ENCODE results near the gene SOS2. TPM values are rescaled to one million over a fixed set of nuclear protein-coding genes. Genes with fewer than 3 reads are reported as not detected.

Gene SOS2
- total RNA-seq, 1 experiment from 2014 or later, result 9.4 TPM

DNA sequence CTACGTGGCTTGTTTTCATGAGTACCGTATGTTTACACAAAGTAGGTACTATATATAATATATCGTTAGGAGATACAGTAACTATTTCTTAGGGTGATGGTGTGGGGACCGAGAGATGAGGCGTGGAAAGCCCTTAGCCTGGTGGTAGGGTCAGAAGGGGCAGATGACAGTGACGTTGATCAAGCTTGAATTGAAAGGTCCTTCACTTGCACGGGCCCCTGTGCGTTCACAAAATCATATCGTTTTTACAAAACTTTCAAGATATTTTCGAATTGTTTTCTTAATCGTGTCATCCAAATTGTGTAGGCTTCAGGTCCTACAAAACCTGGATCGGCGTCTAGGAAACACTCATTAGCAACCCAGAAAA lies 881 bp upstream of the SOS2 start:
- Histone ChIP-seq H3K9ac (ENCODE audit: extremely low read depth, insufficient read length, low read length) (peak overlapping the region; percentile 54), H3T11ph (ENCODE audit: low read length) (no peak overlapping the region)

More for the DNA sequence above, 881 bp upstream of the SOS2 start:
- H3K23me2 ChIP-seq (ENCODE audit: insufficient read length, low read depth, low read length, poor library complexity, severe bottlenecking), result peaks cover 7% of the 10 kb centered on the region
- H3K27me3 ChIP-seq (ENCODE audit: insufficient read depth, low read length), result no peaks in the 10 kb centered on the region
- no peak overlapping the region for H4K91ac ChIP-seq (ENCODE audit: insufficient read length, low read depth, low read length)
- Mint-ChIP-seq H3K27ac (peak overlapping the region in 2 of 3 experiments; percentile 72 to 88; a peak in 4 of 7 replicates), H3K9me3 (peaks cover 5 to 10% of the 10 kb centered on the region in 2 experiments), H3K4me1 (peaks cover 18 to 22% of the 10 kb centered on the region in 2 experiments), H3K36me3 (ENCODE audit: insufficient read depth in 1 of 3, low read depth in 3 of 3) (peaks cover 8 to 12% (median 8%) of the 10 kb centered on the region in 3 experiments), H3K27me3 (ENCODE audit: low read depth) (no peaks in the 10 kb centered on the region), H3K4me3 (peak overlapping the region; percentile 75 to 88)
- no peak overlapping the region for H2AFZ ChIP-seq (ENCODE audit: low read length)
- no peak overlapping the region for H2BK120ac ChIP-seq (ENCODE audit: low read depth, low read length, poor library complexity, severe bottlenecking)
- H3K4ac ChIP-seq (ENCODE audit: low read depth, low read length), result no peak overlapping the region
- no peak overlapping the region for H3K14ac ChIP-seq (ENCODE audit: insufficient read depth, low read length)
- no CpG with 5 or more reads among the region's 13 CpGs for WGBS (ENCODE audit: extremely low coverage, insufficient read length, low lambda C conversion rate)
- H2BK15ac ChIP-seq (ENCODE audit: low read depth, low read length), result no peak overlapping the region
- no peak overlapping the region for H3K18ac ChIP-seq (ENCODE audit: insufficient read length, low read depth, low read length)
- no peak for DNase-seq
- H2AK5ac ChIP-seq (ENCODE audit: insufficient read length, low read length), result no peak overlapping the region
- no peaks in the 10 kb centered on the region for H4K20me1 ChIP-seq (ENCODE audit: control insufficient read depth, insufficient read depth, insufficient read length)
- no peaks in the 10 kb centered on the region for H3K79me1 ChIP-seq (ENCODE audit: insufficient read depth, low read depth, low read length, poor library complexity, severe bottlenecking)
- H3K9me3 ChIP-seq (ENCODE audit: control insufficient read depth, low read depth, low read length), result no peaks in the 10 kb centered on the region
- 0 out of 2 replicates have a peak, but pooled peaks cover 2% of the 10 kb centered on the region for H3K79me2 ChIP-seq (ENCODE audit: insufficient read depth, low read length)
- H4K5ac ChIP-seq (ENCODE audit: insufficient read length, low read depth, low read length), result no peak overlapping the region
- peak overlapping the region; percentile 65 for H3K4me2 ChIP-seq (ENCODE audit: insufficient read depth, insufficient read length, low read length)
- H2BK20ac ChIP-seq (ENCODE audit: low read depth, low read length, poor library complexity, severe bottlenecking), result no peak overlapping the region
- no peak overlapping the region for H3K27ac ChIP-seq (ENCODE audit: insufficient read length, low read depth, low read length)
- no peak overlapping the region for H2BK12ac ChIP-seq (ENCODE audit: insufficient read length, low read depth, low read length)
- H4K8ac ChIP-seq (replicated peaks; ENCODE audit: insufficient read length, low read depth, low read length), result no peak overlapping the region
- TF ChIP-seq CTCF (conservative IDR thresholded peaks at IDR 0.05), result no peak
- H3K56ac ChIP-seq (ENCODE audit: insufficient read length, low read depth, low read length), result no peak overlapping the region
- H3K23ac ChIP-seq (ENCODE audit: insufficient read length, low read depth, low read length), result no peak overlapping the region
- H2BK5ac ChIP-seq (ENCODE audit: insufficient read length, low read length), result no peak overlapping the region
- H3K4me1 ChIP-seq (ENCODE audit: insufficient read depth, low read length), result no peaks in the 10 kb centered on the region

All from H9 (cell line).